Thyroid gland (tissue), 4 donors: ENCODE measurements around the gene LRFN3. TPM values are rescaled to one million over a fixed set of nuclear protein-coding genes. Genes with fewer than 3 reads are reported as not detected.

ENCODE experiments used
- DNase-seq, 2 donors: peaks; one replicate each; pipeline ENCODE4 v3.0.0-alpha.2; 2019
- H3K27ac ChIP-seq, 3 donors: fragments of 200-600 bp; sonication (generic); 1 replicate in 2 of 3; 2 replicates in 1 of 3; pipeline ENCODE4 v1.5.1; 2016 to 2019; ENCODE audit warnings: mild to moderate bottlenecking in 1 of 3, moderate library complexity in 1 of 3
- H3K27me3 ChIP-seq: fragments of 200-600 bp; sonication (generic); one replicate; pipeline ENCODE4 v1.5.1; 2019
- H3K36me3 ChIP-seq, 2 donors: fragments of 200-600 bp; sonication (generic); one replicate each; pipeline ENCODE4 v1.5.1; 2016 to 2019
- H3K4me1 ChIP-seq, 2 donors: fragments of 200-600 bp; sonication (generic); one replicate each; pipeline ENCODE4 v1.5.1; 2017 to 2019
- H3K4me3 ChIP-seq, 3 donors: fragments of 200-600 bp; sonication (generic); replicated peaks in 1 of 3; 1 replicate in 2 of 3; 2 replicates in 1 of 3; pipeline ENCODE4 v1.5.1; 2016; ENCODE audit warnings: mild to moderate bottlenecking in 1 of 3
- H3K9me3 ChIP-seq: fragments of 200-600 bp; sonication (generic); one replicate; pipeline ENCODE4 v1.5.1; 2017
- POLR2A ChIP-seq, 2 donors: fragments of 450-650 bp; IDR thresholded peaks; one replicate each; pipeline ENCODE4 v1.6.1; 2017; ENCODE audit warnings: antibody characterized with exemption in 2 of 2, mild to moderate bottlenecking in 2 of 2, moderate library complexity in 1 of 2
- WGBS, 2 donors: methylation state at CpG; one replicate each; pipeline ENCODE4 v1.1.5; 2017; 5-methylcytosine and 5-hydroxymethylcytosine counted together
- intact Hi-C: fragments of 100-400 bp; cut with DNase I; formaldehyde crosslinking; loops from one replicate; pipeline ENCODE4 v1.15.1; 2023
- total RNA-seq, 4 donors: library from RNA; depleted of rRNA; stranded (reverse); fragments of >200 nt; gene quantifications; one replicate each; pipeline ENCODE4 v1.2.3, GENCODE V29; 2016
- TF ChIP-seq, protein P1 (sequence below), 6 experiments: fragments of 200-600 bp in 3 of 6; fragments of 450-650 bp in 3 of 6; sonication (generic) in 3 of 6; IDR thresholded peaks; one replicate each; pipeline ENCODE4 v1.5.1; 2016 to 2019; ENCODE audit warnings: antibody characterized with exemption in 6 of 6, mild to moderate bottlenecking in 2 of 6, inconsistent platforms in 1 of 6, moderate library complexity in 1 of 6

The LRFN3 gene
- total RNA-seq, 4 donors from 2014 or later, result 7.1 to 15.5 (median 11.1) TPM

DNA sequence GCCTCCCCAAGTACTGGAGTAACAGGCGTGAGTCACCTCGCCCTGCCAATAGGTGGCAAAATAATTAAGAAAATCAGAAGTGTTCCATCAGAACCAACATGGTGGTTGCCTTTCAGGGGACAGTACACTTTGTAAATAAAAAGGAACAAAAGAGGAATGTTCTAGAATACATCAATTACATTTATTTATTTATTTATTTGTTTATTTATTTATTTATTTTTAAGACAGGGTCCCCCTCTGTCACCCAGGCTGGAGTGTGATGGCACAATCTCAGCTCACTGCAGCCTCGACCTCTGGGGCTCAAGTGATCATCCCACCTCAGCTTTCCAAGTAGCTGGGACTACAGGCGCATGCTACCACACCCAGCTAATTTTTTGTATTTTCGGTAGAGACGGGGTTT lies 15.2 kb upstream of the LRFN3 start:
- intact Hi-C loops, result no loop called here
- H3K4me1 ChIP-seq, result no peaks in the 10 kb centered on the region
- no peak for DNase-seq
- TF ChIP-seq POLR2A (IDR thresholded peaks at IDR 0.05), result no peak
- TF ChIP-seq, protein P1, sequence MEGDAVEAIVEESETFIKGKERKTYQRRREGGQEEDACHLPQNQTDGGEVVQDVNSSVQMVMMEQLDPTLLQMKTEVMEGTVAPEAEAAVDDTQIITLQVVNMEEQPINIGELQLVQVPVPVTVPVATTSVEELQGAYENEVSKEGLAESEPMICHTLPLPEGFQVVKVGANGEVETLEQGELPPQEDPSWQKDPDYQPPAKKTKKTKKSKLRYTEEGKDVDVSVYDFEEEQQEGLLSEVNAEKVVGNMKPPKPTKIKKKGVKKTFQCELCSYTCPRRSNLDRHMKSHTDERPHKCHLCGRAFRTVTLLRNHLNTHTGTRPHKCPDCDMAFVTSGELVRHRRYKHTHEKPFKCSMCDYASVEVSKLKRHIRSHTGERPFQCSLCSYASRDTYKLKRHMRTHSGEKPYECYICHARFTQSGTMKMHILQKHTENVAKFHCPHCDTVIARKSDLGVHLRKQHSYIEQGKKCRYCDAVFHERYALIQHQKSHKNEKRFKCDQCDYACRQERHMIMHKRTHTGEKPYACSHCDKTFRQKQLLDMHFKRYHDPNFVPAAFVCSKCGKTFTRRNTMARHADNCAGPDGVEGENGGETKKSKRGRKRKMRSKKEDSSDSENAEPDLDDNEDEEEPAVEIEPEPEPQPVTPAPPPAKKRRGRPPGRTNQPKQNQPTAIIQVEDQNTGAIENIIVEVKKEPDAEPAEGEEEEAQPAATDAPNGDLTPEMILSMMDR (IDR thresholded peaks at IDR 0.05), result no peak
- no peak overlapping the region for H3K4me3 ChIP-seq
- no peaks in the 10 kb centered on the region for H3K27me3 ChIP-seq
- H3K9me3 ChIP-seq, result no peaks in the 10 kb centered on the region
- no peaks in the 10 kb centered on the region for H3K36me3 ChIP-seq
- WGBS, 2 donors, result 81 to 90% methylated on average over 6 of the region's 6 CpGs
- no peak overlapping the region for H3K27ac ChIP-seq

DNA sequence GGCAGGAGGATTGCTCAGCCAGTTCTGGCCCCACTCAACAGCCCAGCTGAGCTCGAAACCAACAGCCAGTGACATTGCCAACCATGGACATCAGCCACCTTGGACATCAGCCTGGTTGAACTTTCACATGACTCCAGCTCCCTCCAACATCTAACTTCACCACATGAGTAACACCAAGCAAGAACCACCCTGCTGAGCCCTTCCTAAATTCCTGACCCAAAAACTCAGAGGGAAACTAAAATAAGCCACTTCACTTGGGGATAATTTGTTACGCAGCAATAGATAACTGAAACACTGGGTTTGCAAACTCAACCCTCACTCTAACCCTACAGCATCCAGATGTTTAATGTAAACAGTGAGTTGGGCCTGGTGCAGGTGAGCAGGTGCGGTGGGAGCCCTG lies 10.7 kb upstream of the LRFN3 start:
- Histone ChIP-seq H3K4me1 (peaks cover 0 to 3% of the 10 kb centered on the region in 2 donors), H3K36me3 (no peaks in the 10 kb centered on the region), H3K27me3 (no peaks in the 10 kb centered on the region), H3K9me3 (no peaks in the 10 kb centered on the region), H3K27ac (no peak overlapping the region), H3K4me3 (no peak overlapping the region)
- no peak for DNase-seq
- intact Hi-C loops, result no loop called here
- TF ChIP-seq, protein P1 (IDR thresholded peaks at IDR 0.05), result no peak
- no peak for TF ChIP-seq POLR2A (IDR thresholded peaks at IDR 0.05)
- WGBS, 2 donors, result 82 to 91% methylated on average over 3 of the region's 3 CpGs

DNA sequence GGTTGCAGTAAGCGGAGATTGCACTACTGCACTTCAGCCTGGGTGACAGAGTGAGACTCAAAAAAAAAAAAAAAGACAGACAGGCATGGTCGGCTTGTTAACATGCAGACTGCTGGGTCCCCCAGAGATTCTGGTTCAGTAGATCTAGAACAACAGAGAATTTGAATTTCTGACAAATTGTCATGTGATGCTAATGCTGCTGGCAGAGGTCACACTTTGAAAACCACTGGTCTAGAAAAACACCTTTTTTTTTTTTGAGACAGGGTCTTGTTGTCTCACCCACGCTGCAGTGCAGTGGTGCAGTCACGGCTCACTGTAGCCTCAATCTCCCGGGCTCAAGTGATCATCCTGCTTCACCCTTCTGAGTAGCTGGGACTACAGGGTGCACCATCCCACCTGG lies 7.7 kb upstream of the LRFN3 start:
- intact Hi-C loops, result no loop called here
- 38 to 52% methylated on average over 5 of the region's 5 CpGs for WGBS, 2 donors
- peak; percentile 53 to 55 for DNase-seq
- H3K27me3 ChIP-seq, result no peaks in the 10 kb centered on the region
- H3K4me1 ChIP-seq, result peaks cover 0 to 7% of the 10 kb centered on the region in 2 donors
- H3K4me3 ChIP-seq, result no peak overlapping the region
- H3K9me3 ChIP-seq, result no peaks in the 10 kb centered on the region
- TF ChIP-seq, protein P1 (IDR thresholded peaks at IDR 0.05), result no peak
- no peak for TF ChIP-seq POLR2A (IDR thresholded peaks at IDR 0.05)
- no peaks in the 10 kb centered on the region for H3K36me3 ChIP-seq
- no peak overlapping the region for H3K27ac ChIP-seq

DNA sequence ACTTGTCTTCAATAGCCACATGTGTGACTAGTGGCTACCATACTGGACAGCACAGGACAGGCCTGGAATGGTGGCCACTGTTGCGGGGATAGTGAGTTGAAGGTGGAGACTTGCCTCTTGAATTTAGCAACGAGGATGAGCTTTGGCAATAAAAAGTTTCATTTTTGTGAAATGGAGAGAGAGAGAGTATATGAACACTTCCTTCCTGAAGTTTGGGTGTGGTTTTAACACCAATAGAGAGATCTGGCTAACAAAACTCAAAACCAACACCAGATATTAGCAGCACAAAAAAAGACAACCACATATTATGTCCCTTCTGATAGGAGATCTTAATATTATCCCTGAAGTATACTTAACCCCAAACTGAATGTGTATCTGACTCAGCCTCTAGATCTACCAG lies 6.3 kb upstream of the LRFN3 start:
- 72 to 84% methylated on average over 2 of the region's 2 CpGs for WGBS, 2 donors
- Histone ChIP-seq H3K27me3 (no peaks in the 10 kb centered on the region), H3K27ac (no peak overlapping the region), H3K4me3 (no peak overlapping the region), H3K36me3 (no peaks in the 10 kb centered on the region), H3K9me3 (no peaks in the 10 kb centered on the region), H3K4me1 (peaks cover 0 to 7% of the 10 kb centered on the region in 2 donors)
- intact Hi-C loops, result loop anchor here (5.0 to 10.0 kb wide), 3 partner anchors 33 to 238 kb away; partner anchors contain the start of genes HSPB6 and PROSER3
- DNase-seq, result no peak
- TF ChIP-seq, protein P1 (IDR thresholded peaks at IDR 0.05), result no peak
- no peak for TF ChIP-seq POLR2A (IDR thresholded peaks at IDR 0.05)

DNA sequence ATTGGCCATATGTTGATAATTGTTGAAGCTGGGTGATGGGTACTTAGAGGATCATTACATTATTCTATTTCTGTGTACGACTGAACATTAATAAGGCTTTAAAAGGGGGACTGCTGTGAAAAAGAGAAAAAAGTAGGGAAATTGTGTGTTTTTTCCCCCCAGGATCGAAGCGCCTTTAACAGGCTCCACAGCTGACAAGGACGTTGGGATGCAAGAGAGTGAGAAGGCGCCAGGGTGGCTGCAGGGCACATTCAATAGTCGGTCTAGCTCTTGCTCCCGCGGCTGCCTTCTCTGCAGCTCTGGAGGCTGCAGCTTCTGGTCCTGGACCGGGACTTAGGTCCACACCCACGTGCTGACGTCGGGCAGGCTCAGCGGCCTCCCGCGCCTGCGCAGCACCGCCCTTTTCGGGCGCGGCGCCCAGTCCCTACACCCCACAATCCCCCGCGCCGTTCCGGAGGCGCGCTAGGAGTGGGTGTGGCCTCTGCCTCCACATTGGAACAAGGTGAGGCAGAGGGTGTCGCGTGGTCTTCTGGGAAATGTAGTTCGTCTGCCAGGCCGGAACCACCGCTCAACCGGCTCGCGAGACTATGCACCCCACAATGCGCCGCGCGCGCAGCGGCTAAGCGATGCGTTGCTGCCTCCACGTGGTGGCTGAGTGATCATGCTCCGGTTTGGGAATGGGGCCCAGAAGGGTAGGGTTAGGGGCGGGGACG lies 4.9 kb upstream of the LRFN3 start:
- 1 to 2% methylated on average over 16 to 33 of the region's 47 CpGs for WGBS, 2 donors
- intact Hi-C loops, result loop anchor here (5.0 to 10.0 kb wide), 3 partner anchors 34 to 239 kb away; partner anchors contain the start of genes HSPB6 and PROSER3

More for the DNA sequence above, 4.9 kb upstream of the LRFN3 start:
- Histone ChIP-seq H3K9me3 (no peaks in the 10 kb centered on the region), H3K27ac (peak overlapping the region; percentile 57 to 68 (median 64)), H3K36me3 (no peaks in the 10 kb centered on the region), H3K27me3 (no peaks in the 10 kb centered on the region), H3K4me1 (peaks cover 6 to 16% of the 10 kb centered on the region in 2 donors), H3K4me3 (no peak overlapping the region)
- TF ChIP-seq, protein P1 (IDR thresholded peaks at IDR 0.05), result peak; percentile 53 to 99 (median 96)
- TF ChIP-seq POLR2A (IDR thresholded peaks at IDR 0.05), result peak in 1 of 2 donors; percentile 87
- DNase-seq, result peak; percentile 99 to 100
